ENCODE measurements around the gene CST11. TPM values are rescaled to one million over a fixed set of nuclear protein-coding genes. Genes with fewer than 3 reads are reported as not detected.
A peak's percentile ranks its signal among the peaks of the same experiment; 100 is the strongest.

CST11 gene
- polyA plus RNA-seq, 2 of the 4 experiments (the other 2 are of a cell fraction) = not detected

DNA sequence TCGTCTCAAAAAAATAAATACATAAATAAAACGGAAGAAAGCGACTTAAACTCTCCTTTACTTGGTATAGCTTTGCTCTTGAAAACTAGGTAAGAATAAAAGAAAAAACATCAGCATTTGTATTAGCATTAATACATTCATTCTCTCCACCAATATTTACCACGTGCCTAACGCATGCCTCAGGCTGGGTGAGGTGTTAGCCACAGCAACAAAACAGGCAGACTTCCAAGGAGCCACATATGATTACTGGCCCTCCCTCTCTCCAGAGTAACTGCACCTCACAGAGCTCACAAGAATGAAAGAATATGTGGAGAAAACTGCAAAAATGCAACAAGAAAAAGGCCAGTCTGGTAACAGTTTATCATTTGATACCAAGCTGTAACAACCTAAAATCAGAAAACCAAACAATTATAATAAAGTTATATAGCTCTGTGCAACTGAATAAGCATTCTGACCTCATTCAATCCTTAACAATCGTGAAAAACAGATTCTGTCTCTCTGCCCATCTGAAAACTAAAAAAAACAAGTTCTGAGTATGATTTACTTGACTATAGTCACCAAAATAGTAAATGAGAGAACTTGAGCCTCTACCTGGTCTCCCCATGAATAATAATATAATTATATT, 36.6 kb downstream of the CST11 start:
- CTCF ChIA-PET = interaction anchor here (1.3 kb wide), 1 partner anchor 76 kb away, joined by 3 read pairs; no protein-coding TSS in a partner anchor
- no peak overlapping the region for H3K4me3 ChIP-seq
- no peaks in the 10 kb centered on the region for H3K9me3 ChIP-seq
- POLR2A ChIA-PET = interaction anchor here (2.5 kb wide), 1 partner anchor 66 kb away, joined by 8 read pairs; the partner anchor contains the start of gene NXT1
- no peak for DNase-seq (ENCODE audit: low read depth in 1 of 2, low spot score in 1 of 2)
- peak; percentile 39 for FAIRE-seq
- H3K27ac ChIP-seq = no peak overlapping the region
- peaks cover 15% of the 10 kb centered on the region; the same call in 2 of the 3 replicates for H3K4me1 ChIP-seq
- TF ChIP-seq RCOR1 (IDR thresholded peaks at IDR 0.05; ENCODE audit: low read depth, low read length) = no peak
- TF ChIP-seq JUN (IDR thresholded peaks at IDR 0.05) = no peak
- no peak for TF ChIP-seq CEBPB (IDR thresholded peaks at IDR 0.05)
- TF ChIP-seq RARB (CRISPR knock-in tag; IDR thresholded peaks at IDR 0.05) = no peak
- no peak for TF ChIP-seq MAZ (IDR thresholded peaks at IDR 0.05; ENCODE audit: borderline replicate concordance, low read depth, low read length)
- no peak for TF ChIP-seq RNF2 (IDR thresholded peaks at IDR 0.05; ENCODE audit: borderline replicate concordance, low read depth)
- no peak for TF ChIP-seq KDM5A (IDR thresholded peaks at IDR 0.05)
- ATAC-seq = no peak
- WGBS (ENCODE audit: missing lambda C conversion rate) = 87% methylated on average over 6 of the region's 6 CpGs
- no peak overlapping the region for H3K4me2 ChIP-seq

DNA sequence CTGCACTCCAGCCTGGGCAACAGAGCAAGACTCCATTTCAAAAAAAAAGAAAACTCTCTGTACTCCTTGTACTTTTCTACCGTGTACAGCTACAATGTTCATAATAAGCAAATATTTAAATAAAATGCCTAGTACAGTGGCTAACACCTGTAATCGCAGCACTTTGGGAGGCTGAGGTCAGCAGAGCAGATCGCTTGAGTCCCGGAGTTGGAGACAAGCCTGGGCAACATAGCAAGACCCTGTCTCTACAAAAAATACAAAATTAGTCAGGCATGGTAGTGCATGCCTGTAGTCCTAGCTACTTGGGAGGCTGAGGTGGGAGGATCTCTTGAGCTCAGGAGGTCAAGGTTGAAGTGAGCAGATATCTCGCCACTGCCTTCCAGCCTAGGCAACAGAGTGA, 37.1 kb downstream of the CST11 start:
- FAIRE-seq (no peak), ATAC-seq (no peak), DNase-seq (ENCODE audit: low read depth in 1 of 2, low spot score in 1 of 2) (no peak)
- H3K27ac ChIP-seq = no peak overlapping the region
- TF ChIP-seq, protein P1, sequence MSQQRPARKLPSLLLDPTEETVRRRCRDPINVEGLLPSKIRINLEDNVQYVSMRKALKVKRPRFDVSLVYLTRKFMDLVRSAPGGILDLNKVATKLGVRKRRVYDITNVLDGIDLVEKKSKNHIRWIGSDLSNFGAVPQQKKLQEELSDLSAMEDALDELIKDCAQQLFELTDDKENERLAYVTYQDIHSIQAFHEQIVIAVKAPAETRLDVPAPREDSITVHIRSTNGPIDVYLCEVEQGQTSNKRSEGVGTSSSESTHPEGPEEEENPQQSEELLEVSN (IDR thresholded peaks at IDR 0.05; ENCODE audit: borderline replicate concordance, low read depth) = no peak
- no peak for TF ChIP-seq ZC3H11A (IDR thresholded peaks at IDR 0.05)
- TF ChIP-seq NFE2L2 (conservative IDR thresholded peaks at IDR 0.05; ENCODE audit: low read length) = no peak
- TF ChIP-seq EP300 (IDR thresholded peaks at IDR 0.05) = no peak
- TF ChIP-seq HDAC2 (IDR thresholded peaks at IDR 0.05) = no peak
- no peak for TF ChIP-seq RCOR1 (IDR thresholded peaks at IDR 0.05; ENCODE audit: low read depth, low read length)
- TF ChIP-seq SMC3 (IDR thresholded peaks at IDR 0.05) = no peak
- 94% methylated on average over 5 of the region's 5 CpGs for WGBS (ENCODE audit: missing lambda C conversion rate)
- POLR2A ChIA-PET = interaction anchor here (2.5 kb wide), 1 partner anchor 65 kb away, joined by 8 read pairs; the partner anchor contains the start of gene NXT1
- H3K4me2 ChIP-seq = no peak overlapping the region
- H3K4me1 ChIP-seq = peaks cover 15% of the 10 kb centered on the region; the same call in 2 of the 3 replicates
- no peaks in the 10 kb centered on the region for H3K9me3 ChIP-seq
- H3K4me3 ChIP-seq = no peak overlapping the region
- CTCF ChIA-PET = interaction anchor here (1.3 kb wide), 1 partner anchor 75 kb away, joined by 3 read pairs; no protein-coding TSS in a partner anchor

DNA sequence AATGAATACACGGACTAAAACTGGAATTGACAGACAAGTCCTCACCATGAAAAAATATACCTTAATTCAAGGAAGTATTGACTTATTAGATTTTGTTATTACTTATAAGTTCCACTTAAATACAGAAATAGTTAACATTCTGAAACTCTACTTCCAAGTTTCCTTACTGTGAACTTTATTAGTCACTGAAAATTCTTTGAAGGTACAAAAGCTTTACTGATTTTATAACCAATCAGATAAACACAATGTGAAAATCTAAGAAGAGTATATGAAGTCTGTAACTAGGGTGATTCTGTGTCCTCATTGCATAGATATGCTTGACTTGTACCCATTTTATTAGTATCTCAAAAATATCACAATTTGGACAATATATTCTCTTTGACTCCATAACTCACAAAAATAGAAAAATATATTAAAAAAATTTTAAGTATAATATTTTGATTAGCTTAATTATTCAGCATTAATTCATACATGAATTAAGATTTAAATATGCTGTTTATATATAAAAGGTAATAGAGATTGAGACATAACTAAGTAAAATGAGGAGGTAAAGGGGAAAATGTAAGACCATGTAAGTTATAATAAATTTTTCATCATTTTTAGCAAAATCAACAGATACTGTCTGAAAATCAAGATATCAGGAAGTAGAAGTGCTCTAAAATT, 38.0 kb downstream of the CST11 start:
- Histone ChIP-seq H3K4me3 (no peak overlapping the region), H3K27ac (no peak overlapping the region), H3K9me3 (no peaks in the 10 kb centered on the region), H3K4me1 (peaks cover 13% of the 10 kb centered on the region; the same call in 2 of the 3 replicates), H3K4me2 (no peak overlapping the region)
- POLR2A ChIA-PET = interaction anchor here (2.5 kb wide), 1 partner anchor 65 kb away, joined by 8 read pairs; the partner anchor contains the start of gene NXT1
- no peak for ATAC-seq
- no peak for DNase-seq (ENCODE audit: low read depth in 1 of 2, low spot score in 1 of 2)
- WGBS (ENCODE audit: missing lambda C conversion rate) = 76% methylated on average over 1 of the region's 1 CpG
- peak; percentile 84 for FAIRE-seq
- CTCF ChIA-PET = interaction anchor here (1.4 kb wide), 1 partner anchor 10 kb away, joined by 6 read pairs; no protein-coding TSS in a partner anchor
- TF ChIP-seq NFE2L2 (conservative IDR thresholded peaks at IDR 0.05; ENCODE audit: low read length) (no peak), NR3C1 (IDR thresholded peaks at IDR 0.05) (no peak), RARB (CRISPR knock-in tag; IDR thresholded peaks at IDR 0.05) (no peak), PHF8 (IDR thresholded peaks at IDR 0.05; ENCODE audit: borderline replicate concordance, low read depth) (no peak), SREBF2 (IDR thresholded peaks at IDR 0.05) (no peak), EHF (CRISPR knock-in tag; IDR thresholded peaks at IDR 0.05) (no peak), HOXA7 (CRISPR knock-in tag; IDR thresholded peaks at IDR 0.05) (no peak), ZFP36 (IDR thresholded peaks at IDR 0.05; ENCODE audit: borderline replicate concordance, partially characterized antibody) (no peak), SMC3 (IDR thresholded peaks at IDR 0.05) (no peak)
- TF ChIP-seq, protein P2, sequence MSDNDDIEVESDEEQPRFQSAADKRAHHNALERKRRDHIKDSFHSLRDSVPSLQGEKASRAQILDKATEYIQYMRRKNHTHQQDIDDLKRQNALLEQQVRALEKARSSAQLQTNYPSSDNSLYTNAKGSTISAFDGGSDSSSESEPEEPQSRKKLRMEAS (IDR thresholded peaks at IDR 0.05) = no peak

Measured in A549 (cell line).